SK-N-SH treated with all-trans-retinoic acid at 6 μM for 48 hours (cell line): ENCODE data around the gene FGFBP3.

Experiments used
- ATAC-seq: fragments of 200-7000 bp; cut with Tn5 transposase; 3 replicates; pipeline ENCODE4 v1.9.1; 2020; ENCODE audit warnings: mild to moderate bottlenecking, moderate library complexity
- ARNTL ChIP-seq: fragments of 450-650 bp; formaldehyde crosslinking; IDR thresholded peaks from 2 replicates; pipeline ENCODE4 v1.5.0; 2020; ENCODE audit warnings: low read depth, mild to moderate bottlenecking, moderate library complexity, borderline replicate concordance
- BACH2 ChIP-seq: fragments of 250-450 bp; sonication (Bioruptor Pico); IDR thresholded peaks from 2 replicates; pipeline ENCODE4 v1.9.0; 2021; ENCODE audit warnings: mild to moderate bottlenecking, borderline replicate concordance
- CREB5 ChIP-seq: fragments of 250-450 bp; sonication (Bioruptor Pico); IDR thresholded peaks from 2 replicates; pipeline ENCODE4 v1.5.1; 2020; ENCODE audit warnings: low read depth, mild to moderate bottlenecking, moderate library complexity
- CSRNP3 ChIP-seq: fragments of 250-450 bp; sonication (Bioruptor Pico); IDR thresholded peaks from 2 replicates; pipeline ENCODE4 v1.5.1; 2021; ENCODE audit warnings: mild to moderate bottlenecking, moderate library complexity
- ESRRG ChIP-seq: fragments of 250-450 bp; sonication (Bioruptor Pico); IDR thresholded peaks from 2 replicates; pipeline ENCODE4 v1.6.1; 2021; ENCODE audit warnings: mild to moderate bottlenecking
- GLIS3 ChIP-seq: fragments of 250-450 bp; sonication (Bioruptor Pico); IDR thresholded peaks from 2 replicates; pipeline ENCODE4 v1.5.0; 2020; ENCODE audit warnings: mild to moderate bottlenecking, moderate library complexity
- ISL1 ChIP-seq: fragments of 250-450 bp; sonication (Bioruptor Pico); IDR thresholded peaks from 2 replicates; pipeline ENCODE4 v2.1.2; 2022; ENCODE audit warnings: mild to moderate bottlenecking, moderate library complexity
- OSR1 ChIP-seq: fragments of 250-450 bp; sonication (Bioruptor Pico); IDR thresholded peaks from 2 replicates; pipeline ENCODE4 v1.8.0; 2022; ENCODE audit warnings: moderate library complexity, mild to moderate bottlenecking, inconsistent platforms
- PATZ1 ChIP-seq: fragments of 250-450 bp; sonication (Bioruptor Pico); IDR thresholded peaks from 2 replicates; pipeline ENCODE4 v1.8.0; 2020; ENCODE audit warnings: mild to moderate bottlenecking, moderate library complexity, borderline replicate concordance
- POU6F1 ChIP-seq: fragments of 250-450 bp; sonication (Bioruptor Pico); IDR thresholded peaks from 2 replicates; pipeline ENCODE4 v1.8.0; 2021; ENCODE audit warnings: low read depth, mild to moderate bottlenecking, moderate library complexity, borderline replicate concordance
- RARB ChIP-seq: fragments of 250-450 bp; sonication (Bioruptor Pico); IDR thresholded peaks from 2 replicates; pipeline ENCODE4 v1.8.0; 2021; ENCODE audit warnings: mild to moderate bottlenecking, moderate library complexity
- SNAI2 ChIP-seq: fragments of 250-450 bp; sonication (Bioruptor Pico); IDR thresholded peaks from 2 replicates; pipeline ENCODE4 v1.5.0; 2020; ENCODE audit warnings: mild to moderate bottlenecking, moderate library complexity
- TCF4 ChIP-seq: fragments of 250-450 bp; sonication (Bioruptor Pico); IDR thresholded peaks from 2 replicates; pipeline ENCODE4 v1.8.0; 2021; ENCODE audit warnings: mild to moderate bottlenecking, moderate library complexity, borderline replicate concordance
- TOX ChIP-seq: fragments of 250-450 bp; sonication (Bioruptor Pico); IDR thresholded peaks from 2 replicates; pipeline ENCODE4 v1.8.0; 2021; ENCODE audit warnings: mild to moderate bottlenecking, moderate library complexity, borderline replicate concordance
- ZC3H10 ChIP-seq: fragments of 250-450 bp; sonication (Bioruptor Pico); IDR thresholded peaks from 2 replicates; pipeline ENCODE4 v1.5.1; 2021; ENCODE audit warnings: mild to moderate bottlenecking, moderate library complexity
- ZFP3 ChIP-seq: fragments of 250-450 bp; sonication (Bioruptor Pico); IDR thresholded peaks from 2 replicates; pipeline ENCODE4 v1.5.0; 2020; ENCODE audit warnings: mild to moderate bottlenecking, moderate library complexity
- ZFP30 ChIP-seq: fragments of 450-650 bp; formaldehyde crosslinking; IDR thresholded peaks from 2 replicates; pipeline ENCODE4 v1.5.0; 2022; ENCODE audit warnings: mild to moderate bottlenecking, moderate library complexity
- ZNF565 ChIP-seq: fragments of 450-650 bp; formaldehyde crosslinking; conservative IDR thresholded peaks from 2 replicates; pipeline ENCODE4 v1.5.0; 2020; ENCODE audit warnings: low read depth, mild to moderate bottlenecking, moderate library complexity
- ZNF70 ChIP-seq: fragments of 450-650 bp; formaldehyde crosslinking; IDR thresholded peaks from 2 replicates; pipeline ENCODE4 v1.5.0; 2020; ENCODE audit warnings: mild to moderate bottlenecking, moderate library complexity

The FGFBP3 gene

GRCh38 chr10:91885362-91886079, 23.8 kb downstream of the FGFBP3 start:
- ATAC-seq = no peak
- TF ChIP-seq ZNF565 (no peak), ZFP30 (CRISPR knock-in tag) (no peak), BACH2 (CRISPR knock-in tag) (no peak), ZFP3 (CRISPR knock-in tag) (no peak), TCF4 (CRISPR knock-in tag) (no peak), ISL1 (CRISPR knock-in tag) (no peak), PATZ1 (CRISPR knock-in tag) (no peak), GLIS3 (no peak), ESRRG (no peak), TOX (no peak), POU6F1 (CRISPR knock-in tag) (no peak), ZC3H10 (CRISPR knock-in tag) (no peak), ZNF70 (CRISPR knock-in tag) (no peak), ARNTL (CRISPR knock-in tag) (no peak), CREB5 (no peak), OSR1 (CRISPR knock-in tag) (no peak)

- TF ChIP-seq ESRRG (no peak), SNAI2 (CRISPR knock-in tag) (no peak), CREB5 (no peak), RARB (CRISPR knock-in tag) (no peak), GLIS3 (no peak), ZC3H10 (CRISPR knock-in tag) (no peak), ZNF565 (no peak)
- ATAC-seq = no peak
Observed at GRCh38 chr10:91884536-91884935, 24.8 kb downstream of the FGFBP3 start.

GRCh38 chr10:91883549-91884444, 25.5 kb downstream of the FGFBP3 start:
- no peak for TF ChIP-seq CREB5
- TF ChIP-seq ARNTL (CRISPR knock-in tag) = no peak
- no peak for TF ChIP-seq POU6F1 (CRISPR knock-in tag)
- TF ChIP-seq ZFP3 (CRISPR knock-in tag) = no peak
- TF ChIP-seq BACH2 (CRISPR knock-in tag) = no peak
- no peak for TF ChIP-seq TCF4 (CRISPR knock-in tag)
- no peak for TF ChIP-seq RARB (CRISPR knock-in tag)
- no peak for TF ChIP-seq CSRNP3 (CRISPR knock-in tag)
- ATAC-seq = no peak
